HG02852 (cell line): ENCODE measurements around the gene GRAMD4.

Source experiments
- ATAC-seq: cut with Tn5 transposase; IDR thresholded peaks from one replicate; pipeline ENCODE4 v1.9.1; 2021; ENCODE audit warnings: mild to moderate bottlenecking, moderate library complexity; ENCODE audit not compliant: unreplicated experiment

GRAMD4 gene

DNA sequence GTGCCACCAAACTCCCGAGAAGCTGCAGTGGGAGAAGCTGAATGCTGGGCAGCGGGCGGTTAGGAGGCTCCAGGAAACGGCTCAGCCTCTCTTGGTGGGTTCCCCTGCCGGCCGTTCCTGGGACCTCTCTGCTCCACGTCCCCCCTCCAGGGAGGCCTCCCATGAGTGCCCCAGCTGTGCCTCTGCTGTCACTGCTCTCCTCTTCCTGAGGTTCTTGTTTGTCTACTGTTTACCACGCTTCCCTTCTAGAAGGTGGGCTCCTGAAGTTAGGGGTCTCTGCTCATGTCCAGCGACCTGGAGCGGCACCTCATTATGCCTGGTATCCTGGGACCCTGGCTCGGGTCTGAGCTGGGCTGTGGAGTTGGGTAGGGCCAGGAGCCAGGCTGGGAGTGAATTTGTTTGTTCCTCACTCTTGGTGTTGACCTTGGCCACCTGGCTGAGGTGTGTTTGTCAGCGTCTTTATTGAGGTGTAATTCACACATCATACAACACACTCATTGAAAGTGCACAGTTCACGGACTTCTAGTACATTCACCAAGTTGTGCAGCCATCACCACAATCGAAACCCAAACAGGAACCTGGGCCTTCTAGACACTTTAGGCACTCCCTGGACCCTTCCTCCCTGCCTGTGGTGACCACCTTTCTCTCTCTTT, 37.8 kb upstream of the GRAMD4 start:
- no peak for ATAC-seq

DNA sequence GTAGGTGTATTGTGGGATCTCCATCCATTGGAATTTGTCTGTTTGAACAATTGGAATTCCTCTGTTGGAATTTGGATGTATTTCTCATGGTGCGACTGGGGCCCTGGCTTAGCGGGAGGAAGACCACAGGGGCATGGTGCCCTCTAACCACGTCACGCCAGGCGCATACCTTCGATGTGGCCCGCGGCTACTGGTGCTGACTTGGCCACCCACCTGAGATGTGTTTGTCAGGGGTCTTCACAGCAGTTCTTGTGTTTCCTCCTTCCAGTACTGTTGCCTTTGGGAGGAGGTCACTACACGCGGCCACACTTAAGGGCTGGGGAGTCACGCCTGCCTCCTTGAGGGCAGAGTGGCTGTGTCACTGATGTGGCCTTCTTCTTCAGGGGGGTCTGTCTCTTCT, 36.6 kb upstream of the GRAMD4 start:
- ATAC-seq, result no peak

DNA sequence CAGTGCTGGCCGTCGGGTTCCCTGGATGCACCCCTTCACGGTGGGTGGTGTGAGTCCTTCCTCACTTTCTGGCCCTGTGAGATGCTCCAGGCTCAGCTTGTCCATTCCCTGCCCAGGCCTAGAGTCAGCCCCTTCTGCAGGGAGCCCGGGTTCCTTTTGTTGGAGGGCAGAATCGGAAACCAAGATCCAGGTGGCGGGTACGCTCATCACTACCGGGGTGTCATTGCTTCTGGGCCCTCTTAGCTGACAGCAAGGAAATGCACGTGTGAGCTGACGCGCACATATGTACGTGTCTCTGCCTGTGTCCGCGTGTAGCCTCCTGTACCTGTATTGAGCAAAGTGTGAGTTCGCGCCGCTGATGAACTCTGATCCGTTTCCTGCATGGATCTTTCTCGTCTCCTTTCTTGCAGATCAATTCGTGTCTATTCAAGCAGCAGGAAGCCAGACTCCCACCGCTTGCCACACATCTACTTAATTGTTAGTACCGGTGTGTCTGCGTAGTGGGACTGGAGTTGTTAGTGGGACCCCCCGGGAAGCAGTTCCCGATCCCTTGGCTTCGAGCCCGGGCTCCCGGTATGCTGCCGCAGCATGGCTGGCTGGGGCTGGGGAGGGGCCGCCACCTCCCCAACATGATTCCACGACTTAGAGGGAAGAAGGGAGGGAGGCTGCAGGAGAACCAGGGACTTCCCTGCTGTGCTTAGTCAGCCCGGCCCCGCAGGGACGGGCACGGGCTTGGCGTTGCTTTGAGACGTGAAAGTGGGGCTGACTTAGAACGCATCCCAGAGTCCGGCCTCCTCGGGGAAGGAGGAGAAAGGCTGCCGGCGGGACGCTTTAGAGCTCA, 35.9 kb upstream of the GRAMD4 start:
- no peak for ATAC-seq

DNA sequence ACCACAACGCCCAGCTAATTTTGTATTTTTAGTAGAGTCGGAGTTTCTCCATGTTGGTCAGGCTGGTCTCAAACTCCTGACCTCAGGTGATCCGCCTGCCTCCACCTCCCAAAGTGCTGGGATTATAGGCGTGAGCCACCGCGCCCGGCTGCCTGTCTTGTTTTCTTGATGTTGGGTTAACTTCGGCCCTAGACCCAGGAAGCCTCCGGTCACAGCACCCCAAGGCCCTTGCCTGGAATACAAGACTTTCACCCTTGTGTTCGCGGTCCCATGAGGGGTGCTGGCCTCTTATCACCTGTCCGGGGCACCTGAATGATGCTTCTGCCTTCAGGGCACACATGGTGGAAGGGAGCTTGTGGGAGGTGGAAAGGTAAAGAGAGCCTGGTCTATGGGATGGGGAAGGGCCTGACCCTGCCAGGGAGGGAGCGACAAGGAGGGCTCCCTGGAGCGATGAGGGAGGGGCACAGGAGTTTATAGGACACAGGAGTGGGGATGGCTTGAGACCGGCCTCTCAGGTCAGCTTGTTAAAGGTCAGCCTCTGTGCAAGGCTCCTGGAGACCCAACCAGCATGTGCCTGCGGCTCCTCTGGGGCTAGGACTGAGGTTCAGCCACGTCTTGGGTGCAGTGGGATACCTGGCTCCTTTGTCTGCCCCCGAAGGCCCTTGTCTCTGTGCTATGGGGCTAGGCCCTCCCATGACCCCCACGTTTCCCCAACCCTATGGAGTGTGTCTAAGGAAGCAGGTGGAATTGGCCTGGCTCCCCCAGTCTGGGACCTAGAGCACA, 34.7 kb upstream of the GRAMD4 start:
- no peak for ATAC-seq

DNA sequence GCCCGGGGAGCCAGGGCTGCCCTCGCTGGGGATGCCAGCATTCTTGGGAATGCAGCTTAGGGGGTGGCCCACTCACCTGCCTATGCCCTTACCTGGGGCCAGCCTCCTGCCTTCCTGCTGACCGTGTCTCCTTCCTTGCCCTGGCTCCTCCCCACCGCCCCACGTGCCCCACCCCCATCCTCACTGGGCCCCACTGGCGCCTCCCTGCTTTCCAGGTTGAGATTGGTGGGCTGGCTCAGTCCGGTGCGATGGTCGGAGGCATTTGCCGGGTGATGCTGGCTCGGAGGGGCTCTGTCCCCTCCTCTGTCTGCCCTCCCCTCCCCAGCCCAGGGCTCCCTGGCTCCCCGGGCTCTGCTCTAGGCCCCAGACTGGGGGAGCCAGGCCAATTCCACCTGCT, 34.1 kb upstream of the GRAMD4 start:
- no peak for ATAC-seq

DNA sequence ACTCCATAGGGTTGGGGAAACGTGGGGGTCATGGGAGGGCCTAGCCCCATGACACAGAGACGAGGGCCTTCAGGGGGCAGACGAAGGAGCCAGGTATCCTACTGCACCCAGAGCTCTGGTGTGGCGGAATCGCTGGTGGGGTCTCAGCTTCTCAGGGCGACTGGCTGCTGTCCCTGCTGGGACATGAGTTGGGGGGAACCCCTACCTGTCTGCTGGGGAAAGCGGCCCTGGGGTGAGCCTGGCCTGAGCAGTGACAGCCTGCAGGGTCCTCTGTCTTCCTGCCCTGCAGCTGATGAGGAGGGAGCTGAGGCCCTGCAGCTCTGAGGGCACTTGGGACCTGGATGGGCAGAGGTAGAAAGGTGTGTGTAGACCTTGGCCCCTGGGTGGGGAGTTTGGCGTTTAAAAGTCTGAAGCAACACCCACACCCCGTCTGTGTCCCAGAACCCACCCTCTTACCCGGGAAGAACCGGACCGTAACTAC, 33.6 kb upstream of the GRAMD4 start:
- ATAC-seq, result no peak

DNA sequence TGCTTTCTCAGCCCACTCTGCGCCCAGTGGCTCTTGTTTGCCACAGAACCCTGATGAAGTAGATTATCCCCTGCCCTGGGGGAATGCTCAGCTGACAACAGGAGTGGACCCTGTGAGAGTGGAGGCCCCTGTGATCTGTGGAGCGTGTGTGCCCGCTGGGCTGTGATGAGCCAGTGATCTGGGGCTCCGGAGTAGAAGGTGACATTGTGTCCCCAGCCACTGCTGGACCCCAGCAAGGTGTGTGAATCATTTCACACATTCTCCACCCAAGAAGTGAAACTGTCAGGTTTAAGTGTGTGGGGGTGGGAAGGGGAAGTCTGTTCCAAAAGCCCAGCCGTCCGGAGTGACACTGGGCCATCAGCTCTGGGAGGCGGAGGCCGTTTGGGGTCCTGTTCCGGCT, 33.1 kb upstream of the GRAMD4 start:
- peak; percentile 49 for ATAC-seq

DNA sequence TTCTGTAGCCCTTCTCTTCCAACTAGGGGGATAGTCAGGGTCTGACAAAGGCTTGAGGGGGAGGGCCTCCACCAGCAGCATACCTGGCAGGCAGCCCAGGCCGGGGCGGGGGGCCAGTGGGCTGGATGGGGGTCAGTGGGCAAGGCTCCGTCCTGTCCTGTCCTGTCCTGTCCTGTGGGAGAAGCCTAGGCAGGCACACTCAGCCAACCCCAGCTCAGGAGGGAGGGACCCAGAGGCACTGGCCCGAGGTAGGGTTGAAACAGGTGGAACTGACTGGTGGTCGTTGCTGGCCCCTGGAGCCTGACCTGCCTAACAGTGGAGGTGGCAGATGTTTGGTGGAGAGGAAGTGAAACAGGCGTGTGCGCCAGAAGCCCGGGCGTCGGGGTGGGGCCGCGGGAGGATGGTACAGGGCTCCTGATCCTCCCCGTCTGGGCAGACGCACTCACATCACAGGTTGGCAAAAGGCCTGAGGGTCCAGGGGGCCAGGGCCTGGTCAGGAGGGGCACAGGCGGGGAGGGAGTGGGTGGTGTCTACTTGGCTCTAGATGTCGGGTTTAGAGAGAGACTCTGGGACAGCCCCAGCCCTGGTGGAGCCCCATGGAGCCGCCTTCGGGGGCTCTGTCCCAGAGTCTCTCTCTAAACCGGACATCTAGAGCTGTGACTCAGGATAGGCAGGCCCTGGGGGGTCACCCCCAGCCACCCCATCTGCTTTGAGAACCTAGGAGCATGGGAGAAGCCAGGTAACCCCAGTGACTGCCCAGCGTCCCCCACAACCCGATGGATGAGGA, 32.5 kb upstream of the GRAMD4 start:
- ATAC-seq, result no peak

DNA sequence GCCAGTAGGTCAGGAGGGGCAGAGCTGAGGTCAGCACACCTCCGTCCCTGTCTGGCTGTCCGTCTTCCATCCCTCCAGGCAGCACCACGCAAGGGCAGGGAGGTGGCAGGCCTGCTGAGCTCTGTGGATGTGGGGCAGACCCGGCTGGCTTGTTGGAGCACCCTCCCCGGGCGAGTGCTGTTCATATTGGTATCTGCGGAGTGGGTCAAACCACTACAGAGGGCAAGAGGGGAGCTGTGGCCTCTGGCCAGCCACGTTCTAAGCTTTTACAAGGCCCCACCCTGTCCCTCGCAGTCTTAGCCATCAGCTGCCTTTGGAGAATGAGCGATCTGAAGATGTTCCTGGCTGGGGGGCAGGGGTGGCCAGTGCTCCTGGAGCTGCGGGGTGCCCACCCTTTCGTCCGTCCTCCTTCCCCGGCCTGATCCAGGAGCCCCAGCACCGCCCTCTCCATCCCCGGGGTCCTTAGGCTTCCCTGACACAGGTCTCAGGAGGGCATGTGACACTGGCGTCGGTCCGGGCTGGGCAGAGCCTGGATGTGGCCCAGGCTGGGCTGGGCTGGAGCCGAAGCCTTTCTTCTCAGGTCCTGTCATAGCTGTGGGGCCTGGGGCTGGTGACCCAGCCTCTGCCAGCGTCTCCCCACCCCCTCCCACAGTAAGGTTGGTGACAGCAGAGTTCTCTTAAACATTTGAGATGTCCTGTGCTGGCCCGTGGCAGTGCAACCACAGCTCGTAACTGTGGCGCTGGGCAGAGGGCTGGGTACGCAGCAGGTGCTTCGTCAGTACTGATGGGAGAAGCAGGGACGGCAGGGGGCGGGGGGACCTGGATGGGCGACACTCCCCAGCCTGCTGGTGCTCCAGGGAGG, 31.7 kb upstream of the GRAMD4 start:
- ATAC-seq, result no peak

DNA sequence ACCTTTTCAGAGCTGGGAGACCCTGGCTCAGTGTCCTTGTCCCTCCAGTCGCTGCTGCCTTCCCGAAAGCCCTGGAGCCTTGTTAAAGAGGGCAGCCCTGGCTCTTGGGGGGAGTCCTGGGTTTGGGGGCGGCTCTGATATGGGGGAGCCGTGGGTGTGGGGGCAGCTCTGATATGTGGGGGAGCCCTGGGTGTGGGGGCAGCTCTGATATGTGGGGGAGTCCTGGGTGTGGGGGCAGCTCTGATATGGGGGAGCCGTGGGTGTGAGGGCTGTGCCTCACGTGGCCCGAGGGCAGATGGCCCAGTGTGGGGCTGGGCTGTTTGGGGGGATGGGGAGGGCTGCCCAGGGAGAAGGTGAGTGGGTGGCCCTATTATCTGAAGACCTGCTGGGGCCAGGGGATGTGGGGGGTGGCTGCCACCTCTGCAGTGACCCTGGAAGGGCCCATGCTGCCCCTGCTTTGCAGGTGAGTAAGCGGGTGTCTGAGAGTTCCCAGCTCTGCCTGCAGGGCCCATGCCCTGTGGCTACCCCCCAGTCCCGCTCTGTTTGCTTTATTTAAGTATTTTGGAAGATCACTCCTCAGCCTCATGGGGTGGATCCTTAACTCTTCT, 30.9 kb upstream of the GRAMD4 start:
- ATAC-seq, result no peak

DNA sequence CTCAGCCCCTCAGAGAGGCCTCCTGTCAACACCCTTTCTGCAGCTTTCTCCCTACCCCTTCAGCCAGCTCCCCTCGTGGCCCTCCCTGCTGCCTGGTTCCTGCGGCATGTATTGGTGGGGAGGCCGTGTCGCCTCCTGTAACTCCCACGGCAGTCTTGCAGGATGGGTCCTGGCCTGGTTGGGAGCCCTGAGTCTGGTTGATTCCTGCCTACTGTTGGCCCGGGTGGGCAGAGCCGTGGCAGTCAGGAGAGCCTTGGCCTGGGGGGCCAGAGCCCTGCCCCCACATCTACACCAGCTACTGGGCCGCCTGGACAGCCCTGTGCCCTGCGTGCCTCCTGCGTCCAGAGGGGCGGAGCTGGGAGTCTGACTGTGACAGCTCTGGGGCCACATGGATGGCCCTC, 30.3 kb upstream of the GRAMD4 start:
- ATAC-seq, result no peak

DNA sequence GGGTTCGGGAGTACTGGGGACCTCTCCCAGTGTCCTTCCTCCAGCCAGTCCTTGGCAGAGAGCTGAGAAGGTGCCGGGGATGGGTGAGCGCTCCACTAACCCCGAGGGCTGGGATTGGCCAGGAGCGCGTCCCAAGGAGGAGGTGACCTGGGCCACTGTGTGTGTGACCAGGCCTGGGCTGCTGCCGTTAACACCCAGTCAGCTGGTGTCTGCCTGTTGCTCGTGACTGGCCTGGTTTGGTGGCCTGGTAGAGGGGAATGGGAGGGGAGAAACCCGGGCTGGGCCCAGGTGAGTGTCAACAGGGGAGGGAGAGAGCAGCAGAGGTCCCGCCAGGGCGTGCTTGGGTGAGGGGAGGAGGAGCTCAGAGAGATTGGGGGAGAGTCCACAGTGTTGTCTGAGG, 29.9 kb upstream of the GRAMD4 start:
- no peak for ATAC-seq

DNA sequence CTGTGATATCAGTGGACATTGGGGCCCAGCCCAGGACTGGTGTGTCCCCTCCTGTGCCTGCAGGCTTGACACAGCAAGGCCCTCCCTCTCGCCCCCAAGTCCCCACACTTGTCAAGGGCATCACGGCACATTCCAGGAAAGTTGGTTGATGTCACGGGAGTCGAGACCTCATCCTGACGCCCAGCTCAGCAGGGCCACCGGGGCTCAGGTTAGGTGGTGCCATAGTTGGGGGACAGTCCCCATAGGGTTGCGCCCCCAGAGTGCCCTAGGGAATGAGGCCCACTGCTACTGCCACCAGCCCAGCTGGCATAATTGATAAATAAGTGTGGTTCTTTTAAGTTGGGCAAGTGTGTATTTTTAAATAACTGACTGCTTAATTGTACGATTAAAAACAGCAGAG, 28.3 kb upstream of the GRAMD4 start:
- no peak for ATAC-seq

DNA sequence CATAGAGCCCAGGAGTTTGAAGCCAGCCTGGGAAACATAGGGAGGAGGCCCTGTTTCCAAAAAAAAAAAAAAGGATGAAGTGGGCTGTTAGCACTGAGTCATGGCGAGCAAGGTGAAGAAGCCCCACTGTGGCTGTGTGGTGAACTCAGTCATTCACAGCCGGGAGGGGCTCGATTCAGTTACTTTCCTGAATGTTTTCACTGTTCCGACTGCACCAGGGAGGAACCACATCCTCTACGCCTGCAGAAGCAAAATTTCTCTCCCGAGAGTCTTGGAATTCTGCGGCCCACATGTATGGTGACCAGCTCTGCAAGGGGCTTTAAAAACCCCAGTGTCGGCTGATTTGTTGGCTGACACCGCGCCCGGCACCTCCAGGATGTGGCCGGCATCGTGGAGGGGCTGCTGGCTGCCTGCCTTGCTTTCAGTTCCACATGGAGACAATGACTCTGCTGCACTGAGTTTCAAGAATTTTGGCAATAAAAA, 27.8 kb upstream of the GRAMD4 start:
- no peak for ATAC-seq

DNA sequence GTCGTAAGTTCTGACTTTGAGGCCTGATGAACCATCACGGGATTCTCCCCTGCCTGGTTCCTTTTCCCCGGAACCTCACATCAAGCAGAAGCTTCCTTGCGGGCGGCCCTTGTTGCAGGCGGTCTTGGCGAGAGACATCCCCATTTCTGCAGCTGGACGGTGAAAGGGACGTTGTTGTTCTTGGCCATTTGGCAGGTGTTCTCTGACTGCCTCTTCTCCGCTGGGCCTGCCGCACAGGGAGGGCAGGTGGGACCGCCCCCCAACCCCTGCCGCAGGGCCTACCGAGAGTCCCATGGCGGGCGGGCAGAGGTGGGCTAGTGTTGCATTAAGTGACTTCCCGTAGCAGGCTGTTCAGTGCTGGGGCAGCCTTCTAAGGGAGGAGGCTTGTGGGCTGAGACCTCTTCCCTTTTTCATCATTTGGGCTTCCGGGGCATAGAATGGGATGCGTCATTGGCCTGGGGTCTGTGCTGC, 26.9 kb upstream of the GRAMD4 start:
- no peak for ATAC-seq

DNA sequence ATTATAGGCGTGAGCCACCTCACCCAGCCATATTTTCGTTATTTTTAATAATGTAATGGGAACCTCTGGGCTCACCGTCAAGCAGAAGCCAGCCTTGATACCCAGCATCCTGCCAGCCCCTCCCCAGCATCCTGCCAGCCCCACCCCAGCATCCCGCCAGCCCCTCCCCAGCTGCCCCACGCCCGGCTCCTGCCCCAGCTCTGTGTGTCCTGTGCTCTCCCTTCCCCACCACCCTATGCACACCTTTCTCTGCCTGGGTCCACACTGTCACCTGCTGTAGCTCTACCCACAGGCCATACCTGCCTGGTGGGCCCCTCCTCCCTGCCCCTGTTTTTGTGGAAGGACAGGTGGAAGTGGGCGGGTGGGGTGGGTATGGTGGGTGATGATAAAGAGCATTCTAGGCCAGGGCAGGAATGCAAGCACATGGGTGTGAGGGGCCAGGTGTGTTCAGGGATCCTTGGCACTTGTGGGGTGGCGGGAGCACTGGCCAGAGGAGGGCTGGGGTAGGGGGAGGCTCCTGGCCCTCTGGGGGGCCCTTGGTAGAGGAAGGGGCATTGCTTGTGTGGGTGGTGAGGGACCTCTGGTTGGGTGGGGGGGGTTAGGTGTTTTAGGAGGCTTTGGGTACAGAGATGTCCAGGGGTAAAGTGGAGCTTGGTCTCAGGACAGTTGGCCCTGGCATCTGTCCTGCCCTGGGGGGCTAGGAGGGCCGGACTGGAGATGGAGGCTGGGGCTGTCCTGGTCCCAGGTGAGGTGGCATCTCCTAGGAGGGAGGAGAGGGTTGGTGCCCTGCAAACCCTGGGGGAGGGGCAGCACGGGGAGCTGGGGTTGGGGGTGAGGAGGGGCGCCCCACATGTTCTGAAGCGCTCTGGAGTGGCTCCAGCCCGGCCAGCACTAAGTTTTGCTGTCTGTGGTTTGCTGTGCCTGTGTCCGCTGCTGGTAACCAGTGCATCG, 25.9 kb upstream of the GRAMD4 start:
- no peak for ATAC-seq

DNA sequence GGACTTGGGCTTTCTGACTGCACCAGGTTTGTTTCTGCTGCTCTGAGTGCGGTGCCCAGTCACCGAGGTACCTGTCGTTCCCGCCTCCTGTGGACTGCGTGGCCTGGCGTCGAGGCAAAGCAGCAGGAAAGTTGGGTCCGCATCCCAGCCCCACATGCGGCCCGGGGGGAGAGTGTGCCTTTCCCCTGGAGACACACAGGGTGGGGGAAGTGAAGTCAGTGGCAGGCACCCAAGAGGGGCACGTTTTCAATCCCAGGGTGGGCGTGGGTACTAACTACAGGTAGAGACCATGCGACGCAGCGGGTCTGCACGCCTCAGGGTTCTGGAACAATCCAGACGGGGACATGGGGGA, 25.3 kb upstream of the GRAMD4 start:
- no peak for ATAC-seq

DNA sequence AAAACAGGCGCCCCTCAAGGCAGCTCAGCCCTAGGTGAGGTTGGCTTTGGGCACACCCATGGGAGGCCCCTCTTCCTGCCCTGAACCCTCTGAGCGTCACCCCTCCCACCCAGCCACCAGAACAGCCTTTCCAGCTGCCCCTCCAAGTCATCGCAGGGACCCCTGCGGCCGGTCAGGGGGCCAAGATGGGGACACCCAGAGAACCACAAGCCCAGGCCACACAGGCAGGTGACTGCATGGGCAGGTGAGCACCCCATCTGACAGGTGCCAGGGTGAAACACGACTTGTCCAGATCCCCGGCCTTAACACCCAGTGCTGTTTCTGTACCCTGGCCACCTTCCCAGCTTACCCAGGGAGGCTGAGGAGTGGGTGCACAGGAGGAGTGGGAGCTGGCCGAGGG, 24.6 kb upstream of the GRAMD4 start:
- ATAC-seq, result no peak
